ENCODE results near the gene SORL1.
"Not testable (repeated sequence)": the region's sequence is repeated elsewhere in the genome, so short reads cannot be mapped to it uniquely, and the experiment has no call there.

The SORL1 gene

DNA sequence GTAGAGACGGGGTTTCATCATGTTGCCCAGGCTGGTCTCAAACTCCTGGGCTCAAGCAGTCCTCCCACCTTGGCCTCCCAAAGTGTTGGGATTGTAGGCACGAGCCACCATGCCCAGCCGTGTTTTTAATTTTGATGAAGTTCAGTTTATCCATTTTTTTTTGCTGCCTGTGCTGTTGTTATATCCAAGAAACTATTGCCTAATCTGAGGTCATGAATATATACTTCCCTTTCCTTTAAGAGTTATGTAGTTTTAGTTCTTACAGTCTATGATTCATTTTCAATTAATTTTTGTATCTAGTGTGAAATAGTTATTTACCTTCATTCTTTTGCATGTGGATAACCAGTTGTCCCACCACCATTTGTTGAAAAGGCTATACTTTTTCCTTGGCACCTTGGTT lies 50.9 kb downstream of the SORL1 start:
- peak in 1 of 2 donors; percentile 67 for DNase-seq

DNA sequence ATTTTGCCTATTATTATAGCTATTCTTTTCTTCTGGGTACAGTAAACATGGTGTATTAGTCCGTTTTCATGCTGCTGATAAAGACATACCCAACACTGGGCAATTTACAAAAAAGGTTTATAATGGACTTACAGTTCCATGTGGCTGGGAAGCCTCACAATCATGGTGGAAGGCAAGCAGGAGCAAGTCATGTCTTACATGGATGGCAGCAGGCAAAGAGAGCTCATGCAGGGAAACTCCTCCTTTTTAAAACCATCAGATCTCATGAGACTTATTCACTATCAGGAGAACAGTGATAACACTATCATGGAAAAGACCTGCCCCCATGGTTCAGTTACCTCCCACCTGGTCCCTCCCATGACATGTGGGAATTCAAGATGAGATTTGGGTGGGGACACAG lies 54.1 kb downstream of the SORL1 start:
- DNase-seq, result not testable (repeated sequence)

DNA sequence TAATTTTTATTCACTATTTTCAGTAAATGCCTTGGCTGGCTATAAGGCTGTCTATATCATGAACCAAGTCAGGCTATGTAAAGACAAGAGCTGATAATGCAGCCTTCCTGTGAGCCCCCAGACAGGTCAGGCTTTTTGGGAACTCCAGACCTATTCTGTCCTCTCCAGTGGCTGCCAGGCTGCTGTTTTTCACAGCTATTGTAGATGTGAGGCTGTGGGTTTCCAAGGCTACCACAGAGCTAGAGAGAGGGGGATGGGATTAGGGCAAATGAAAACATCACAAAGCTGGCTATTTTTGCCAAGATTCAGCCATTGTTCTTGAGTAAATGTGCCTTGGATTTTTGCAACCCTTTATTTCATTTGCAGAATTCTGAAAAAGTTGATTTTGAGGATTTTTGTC lies 56.3 kb downstream of the SORL1 start:
- no peak for DNase-seq

DNA sequence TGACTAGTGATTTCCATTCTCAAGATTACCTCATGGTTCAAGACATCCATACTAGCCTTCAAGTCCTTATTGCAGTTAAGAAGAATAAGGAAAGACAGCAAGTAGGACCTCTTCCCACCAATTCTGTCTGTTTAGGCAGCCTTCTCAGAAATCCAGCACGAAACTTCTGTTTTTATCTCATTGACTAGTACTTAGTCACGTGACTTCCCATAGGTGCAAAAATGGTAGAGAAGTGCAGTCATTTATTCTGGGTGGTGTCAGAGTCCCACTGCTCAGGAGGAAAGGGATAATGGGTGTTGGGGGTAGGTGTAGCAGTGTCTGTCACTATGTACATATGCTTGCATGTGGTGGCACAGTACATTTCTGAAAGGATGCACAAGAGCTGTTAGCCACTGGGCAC lies 58.3 kb downstream of the SORL1 start:
- no peak for DNase-seq

DNA sequence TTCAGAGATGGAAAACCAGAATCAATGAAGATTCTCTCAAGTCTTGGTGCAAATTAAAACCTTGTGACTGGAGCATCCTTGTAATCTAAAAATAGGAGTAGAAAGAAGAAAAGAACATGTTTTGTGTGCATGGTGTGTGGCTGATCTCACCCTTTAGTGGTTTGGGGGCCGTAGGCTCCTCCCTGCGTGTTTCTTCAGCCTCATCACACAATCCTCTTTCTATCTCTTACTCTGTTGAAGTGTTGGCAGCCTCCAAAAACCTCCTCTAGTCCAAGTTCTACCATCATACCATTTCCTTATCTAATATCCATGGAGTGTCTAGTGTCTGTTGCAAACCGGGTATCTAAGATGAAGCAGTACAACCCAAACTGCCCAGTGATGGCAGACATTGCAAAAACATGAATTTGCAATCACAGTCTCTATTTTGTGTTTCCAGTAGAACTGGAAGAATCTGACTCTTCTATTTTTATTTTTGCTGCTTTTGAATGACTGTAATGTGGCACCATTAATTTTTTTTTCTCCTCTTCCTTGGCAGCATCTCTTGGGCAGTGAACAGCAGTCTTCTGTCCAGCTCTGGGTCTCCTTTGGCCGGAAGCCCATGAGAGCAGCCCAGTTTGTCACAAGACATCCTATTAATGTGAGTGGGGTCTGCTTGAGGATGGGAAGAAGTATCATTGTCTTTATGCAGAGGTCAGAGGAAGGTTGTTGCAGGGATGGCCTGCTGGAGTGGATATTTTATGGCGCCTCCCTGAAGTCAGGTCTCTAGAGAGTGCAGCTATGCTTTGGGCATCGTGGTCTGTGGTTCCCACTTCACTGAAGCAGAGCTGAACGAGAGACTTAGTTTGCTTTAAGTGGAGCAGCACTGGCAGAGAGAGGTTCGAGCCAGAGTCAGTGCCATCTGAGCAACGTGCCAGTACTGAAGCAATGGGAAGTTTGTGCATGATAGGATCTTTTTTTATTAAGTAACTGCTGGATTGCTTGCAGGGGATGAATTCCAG lies 60.7 kb downstream of the SORL1 start:
- no peak for DNase-seq

DNA sequence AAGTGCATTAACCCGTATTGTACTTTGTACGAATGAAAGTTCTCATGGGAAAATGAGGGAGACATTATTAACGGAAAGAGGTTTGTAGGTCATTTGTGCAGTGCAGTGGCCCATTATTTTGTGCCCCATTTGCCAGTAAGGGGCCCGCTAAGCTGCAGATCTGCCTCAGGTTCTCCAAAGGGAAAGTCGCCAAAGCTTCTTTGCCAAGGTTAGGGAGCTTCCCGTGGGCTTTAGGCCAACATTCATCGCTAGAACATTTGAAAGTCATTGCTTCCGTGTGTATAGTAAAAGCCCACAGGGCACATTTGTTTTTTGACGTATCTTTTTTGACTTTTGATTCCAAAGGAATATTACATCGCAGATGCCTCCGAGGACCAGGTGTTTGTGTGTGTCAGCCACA lies 61.7 kb downstream of the SORL1 start:
- DNase-seq, result no peak

DNA sequence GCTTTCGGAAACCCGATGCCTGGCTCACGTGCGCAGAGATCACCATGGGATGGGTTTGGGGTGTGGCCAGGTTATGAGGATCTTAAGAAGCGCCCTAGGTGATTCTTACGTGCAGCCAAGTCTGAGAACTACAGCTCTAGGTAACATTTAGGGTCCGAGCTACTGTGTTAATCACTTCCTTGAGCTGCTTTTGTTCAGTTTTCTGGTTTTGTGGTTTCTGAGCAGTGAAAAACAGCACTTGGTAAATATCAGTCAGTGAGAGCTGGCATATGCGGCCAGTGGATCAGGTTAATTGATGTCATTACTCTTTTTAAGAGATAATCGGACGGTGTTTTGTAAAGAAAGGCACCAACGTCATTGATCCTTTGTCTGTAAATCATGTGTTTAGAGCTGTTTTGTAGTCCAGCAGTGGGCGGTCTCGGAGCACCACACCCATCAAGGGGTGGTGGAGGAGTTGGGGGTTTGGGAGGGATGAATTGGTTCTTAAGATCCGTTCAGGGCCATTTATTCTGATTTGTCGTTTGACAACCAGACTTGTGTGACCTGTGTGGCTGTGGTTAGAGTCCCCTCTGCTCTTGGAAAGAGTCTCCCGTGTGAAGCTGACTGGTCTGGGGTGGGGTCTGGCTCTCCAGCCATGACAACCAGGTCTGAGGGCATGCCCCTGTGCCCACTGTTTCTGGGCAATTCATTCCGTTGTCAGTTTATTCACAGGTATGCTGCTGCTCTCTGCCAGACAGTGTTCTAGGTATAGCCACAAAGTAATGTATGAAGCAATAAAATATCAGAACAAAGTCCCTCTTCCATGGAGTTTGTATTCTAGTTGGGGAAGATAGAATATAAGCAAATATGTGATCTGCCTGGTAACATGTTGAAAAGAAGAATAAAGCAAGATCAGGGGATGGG lies 62.6 kb downstream of the SORL1 start:
- DNase-seq, result no peak

DNA sequence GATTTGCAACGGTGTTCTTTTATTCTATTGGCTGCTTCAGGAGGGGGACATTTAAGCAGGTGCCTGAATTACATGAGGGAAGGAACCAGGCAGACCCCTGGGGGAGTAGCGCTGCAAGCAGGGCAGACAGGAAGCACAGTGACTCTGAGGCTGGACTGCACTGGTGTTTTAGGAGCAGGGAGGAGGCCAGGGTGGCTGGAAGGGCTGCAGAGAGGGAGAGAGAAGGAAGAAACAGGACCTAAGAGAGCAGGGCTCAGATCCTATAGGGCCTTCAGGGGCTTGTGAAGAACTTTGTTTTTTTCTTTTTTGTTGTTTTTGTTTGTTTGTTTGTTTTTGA lies 63.2 kb downstream of the SORL1 start:
- no peak for DNase-seq

DNA sequence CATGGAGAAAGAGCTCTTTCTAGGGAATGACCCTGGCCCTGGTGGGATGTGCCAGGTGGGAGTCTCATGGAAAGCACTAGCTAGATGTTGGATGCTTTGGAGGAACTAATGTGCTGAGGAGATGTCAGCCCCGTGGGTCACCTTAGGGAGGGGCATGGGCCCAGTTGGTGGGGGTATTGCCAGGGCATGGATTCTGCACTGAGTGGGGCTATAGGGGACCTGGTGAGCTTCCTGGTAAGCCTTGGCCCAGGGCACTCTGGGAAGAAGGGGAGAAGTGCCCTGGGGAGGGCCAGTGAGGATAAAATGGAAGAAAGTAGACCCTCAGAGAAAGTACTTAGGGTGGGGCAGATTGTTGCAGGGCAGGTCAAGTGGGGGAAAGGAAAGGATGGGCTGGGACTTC lies 65.9 kb downstream of the SORL1 start:
- DNase-seq, result no peak

DNA sequence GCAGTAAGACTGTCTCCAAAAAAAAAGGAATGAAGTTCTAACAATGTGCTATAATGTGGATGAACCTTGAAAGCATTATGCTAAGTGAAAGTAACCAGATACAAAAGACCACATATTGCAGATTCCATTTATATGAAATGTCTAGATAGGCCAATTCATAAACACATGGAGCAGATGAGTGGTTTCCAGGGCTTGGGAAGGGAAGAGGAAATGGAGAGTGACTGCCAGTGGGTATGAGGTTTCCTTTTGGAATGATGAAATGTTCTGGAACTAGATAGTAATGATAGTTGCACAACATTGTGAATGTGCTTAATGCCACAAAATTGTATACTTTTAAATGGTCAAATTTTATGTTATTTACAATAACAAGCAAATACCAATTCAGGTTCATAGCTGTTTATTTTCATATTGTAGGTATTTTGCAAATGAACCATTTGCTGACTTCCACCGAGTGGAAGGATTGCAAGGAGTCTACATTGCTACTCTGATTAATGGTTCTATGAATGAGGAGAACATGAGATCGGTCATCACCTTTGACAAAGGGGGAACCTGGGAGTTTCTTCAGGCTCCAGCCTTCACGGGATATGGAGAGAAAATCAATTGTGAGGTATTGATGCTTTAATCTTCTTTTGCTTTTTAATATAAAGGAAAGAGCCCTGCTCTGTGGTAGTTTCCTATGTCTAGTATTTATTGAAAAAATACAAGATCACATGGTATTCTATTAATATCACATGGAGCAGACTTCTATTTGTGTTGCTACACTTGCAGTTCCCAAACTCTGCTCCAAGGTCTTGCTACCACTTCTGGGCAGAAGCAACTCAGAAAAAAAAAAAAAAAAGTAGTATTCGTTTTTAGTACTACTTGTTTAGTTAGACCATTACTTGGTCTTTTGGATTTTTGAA lies 68.4 kb downstream of the SORL1 start:
- DNase-seq, result peak; percentile 26 to 42

DNA sequence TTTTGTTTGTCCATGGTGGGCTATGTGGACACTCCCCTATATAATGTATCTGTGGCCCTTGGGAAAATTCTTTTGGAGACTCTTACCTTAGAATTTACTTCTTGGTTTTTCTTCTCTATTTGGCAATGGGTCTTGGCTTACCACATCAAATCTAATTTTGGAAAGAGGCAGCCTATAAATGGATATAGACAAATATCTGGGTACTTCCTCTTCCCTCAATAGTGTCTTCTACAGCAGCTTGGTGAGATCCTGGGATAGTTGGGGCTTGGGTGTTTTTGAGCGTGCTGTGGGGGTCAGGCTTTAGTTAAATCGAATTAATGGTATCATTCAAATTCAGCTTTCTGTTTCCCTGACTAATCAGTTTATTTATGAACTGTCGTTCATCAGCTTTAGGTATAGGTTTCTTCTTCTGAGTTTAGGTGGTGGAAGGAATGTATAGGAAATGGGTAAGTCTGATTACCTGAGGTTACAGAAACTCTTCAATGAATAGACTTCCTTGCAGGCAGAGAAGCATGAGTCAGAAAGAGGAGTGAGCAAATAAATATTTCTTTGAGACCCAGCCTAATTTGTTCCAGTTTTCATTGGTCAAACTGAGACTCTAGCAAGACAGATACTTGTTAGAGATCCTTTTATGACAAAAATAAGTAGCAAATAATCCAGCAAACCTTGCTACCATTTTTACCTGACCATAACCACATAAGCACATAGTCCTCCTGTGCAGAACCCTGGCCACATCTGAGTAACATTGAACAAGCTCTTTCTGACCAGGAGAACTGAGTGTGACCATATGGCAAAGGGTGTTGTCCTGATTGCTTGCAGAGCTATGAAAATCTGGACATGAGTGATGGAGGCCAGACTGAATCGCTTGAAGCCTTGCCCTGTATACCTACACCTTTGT lies 69.3 kb downstream of the SORL1 start:
- DNase-seq, result peak; percentile 38 to 70

DNA sequence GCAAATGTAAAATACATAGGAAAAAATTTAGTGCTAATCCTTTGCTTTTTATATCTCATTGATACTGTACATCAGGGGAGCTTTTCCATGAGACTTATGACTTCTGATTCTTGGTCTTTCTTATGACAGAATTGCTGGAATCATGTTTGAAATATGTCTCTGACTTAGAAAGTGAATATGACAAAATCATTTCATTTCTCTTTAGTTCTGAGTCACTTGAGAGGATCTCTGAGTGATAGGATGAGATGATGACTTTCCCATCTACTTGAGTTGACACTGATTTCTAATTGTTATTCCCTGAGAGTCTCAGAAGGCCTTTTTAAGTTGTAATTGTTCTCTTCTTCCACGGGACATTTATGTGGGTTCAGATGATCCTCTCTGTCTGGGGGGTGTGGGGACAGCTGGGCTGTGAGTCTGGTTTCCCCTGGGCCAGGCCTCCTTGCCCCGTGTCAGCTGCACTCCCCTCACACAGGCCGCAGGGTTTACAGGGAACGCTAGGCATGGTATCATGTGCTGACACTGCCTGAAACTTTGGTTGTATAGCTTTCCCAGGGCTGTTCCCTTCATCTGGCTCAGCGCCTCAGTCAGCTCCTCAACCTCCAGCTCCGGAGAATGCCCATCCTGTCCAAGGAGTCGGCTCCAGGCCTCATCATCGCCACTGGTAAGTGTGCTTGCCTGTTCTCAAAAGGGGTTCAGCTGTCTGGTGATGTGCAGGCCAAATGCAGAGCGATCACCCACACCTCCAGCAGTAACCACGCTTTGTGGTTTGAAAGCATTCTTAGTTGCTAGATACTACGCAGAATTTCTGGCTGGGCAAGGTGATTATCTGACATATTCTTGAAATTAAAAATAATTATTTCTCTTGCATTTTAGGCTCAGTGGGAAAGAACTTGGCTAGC lies 70.2 kb downstream of the SORL1 start:
- DNase-seq, result no peak

DNA sequence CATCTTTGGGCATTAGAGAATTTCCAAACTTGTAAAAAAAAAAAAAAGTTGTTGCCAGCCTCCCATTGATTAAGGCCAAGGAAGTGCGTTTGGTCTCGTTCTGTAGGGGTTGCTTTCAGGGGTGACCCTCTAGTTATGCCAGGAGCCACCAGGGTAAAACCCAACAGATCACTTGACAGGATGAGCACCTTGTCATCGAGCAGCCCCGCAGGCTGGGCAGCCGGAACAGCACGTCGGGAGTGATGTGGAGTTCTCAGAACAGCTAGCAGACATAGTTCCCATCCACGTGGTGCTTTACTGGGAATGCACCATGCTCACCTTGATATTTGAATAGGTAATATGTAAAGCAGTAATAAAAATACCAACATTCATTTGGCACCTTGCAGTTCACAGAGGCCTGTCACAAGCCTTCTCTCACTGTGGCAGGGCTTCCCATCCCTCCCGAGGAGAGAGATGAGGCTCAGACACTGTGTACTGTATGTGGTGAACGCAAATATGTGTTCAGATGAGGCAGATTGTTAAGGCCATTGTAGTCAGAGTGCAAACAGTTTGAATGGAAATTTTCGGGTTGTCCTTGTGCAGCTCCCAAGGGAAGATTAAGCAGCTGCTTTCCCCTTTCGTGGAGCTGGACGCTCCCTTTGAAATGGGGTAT lies 71.6 kb downstream of the SORL1 start:
- DNase-seq, result no peak

DNA sequence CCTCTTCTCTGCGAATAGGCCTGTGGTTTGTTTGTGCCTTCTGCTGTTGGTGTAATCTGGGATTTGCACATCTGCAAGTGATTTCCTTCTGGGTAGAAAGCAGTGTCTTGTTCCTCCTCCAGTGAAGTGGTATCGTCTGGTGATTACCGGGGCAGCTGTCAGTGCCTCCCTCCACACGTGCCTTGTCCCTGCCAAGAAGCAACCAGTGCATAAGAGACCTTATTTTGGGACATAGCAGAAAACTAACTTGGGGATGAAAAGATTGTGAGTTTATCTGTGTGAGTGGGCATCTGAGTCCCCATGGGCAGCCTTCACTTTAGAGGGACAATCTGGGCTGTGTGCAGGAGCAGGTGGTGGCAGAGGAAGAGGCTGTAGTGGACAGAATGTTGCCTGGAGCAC lies 72.1 kb downstream of the SORL1 start:
- peak; percentile 51 for DNase-seq

DNA sequence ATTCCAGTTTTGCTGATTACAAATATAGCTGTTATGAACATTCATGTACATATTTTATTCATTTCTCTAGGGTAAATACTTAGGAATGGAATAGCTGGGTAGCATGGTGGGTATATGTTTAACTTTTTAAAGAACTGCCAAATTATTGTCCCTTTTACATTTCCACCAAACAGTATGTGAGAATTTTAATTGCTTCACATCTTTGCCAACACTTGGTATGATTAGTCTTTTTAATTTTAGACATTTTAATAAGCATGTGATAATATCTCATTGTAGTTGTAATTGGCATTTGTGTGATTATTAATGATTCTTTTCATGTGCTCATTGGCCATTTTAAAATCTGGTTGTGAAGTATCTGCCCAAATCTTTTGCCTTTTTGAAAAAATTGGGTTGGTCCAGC lies 73.3 kb downstream of the SORL1 start:
- no peak for DNase-seq

DNA sequence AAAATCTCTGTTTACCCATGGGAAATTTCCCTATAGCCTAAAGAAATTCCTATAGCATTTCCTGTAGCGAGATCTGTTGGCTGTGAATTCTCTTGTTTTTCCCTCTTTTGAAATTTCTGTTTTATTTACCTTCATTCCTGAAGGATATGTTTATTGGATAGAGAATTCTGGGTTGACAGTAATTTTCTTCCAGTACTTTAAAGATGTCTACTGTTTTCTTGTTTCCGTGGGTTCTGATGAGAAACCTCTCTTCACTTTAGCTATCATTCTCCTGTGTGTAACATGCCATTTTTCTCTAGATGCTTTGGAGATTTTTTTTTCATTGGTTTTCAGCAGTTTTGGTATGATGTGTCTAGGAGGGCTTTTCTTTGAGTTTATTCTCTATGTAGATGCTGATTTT lies 78.1 kb downstream of the SORL1 start:
- DNase-seq, result no peak

DNA sequence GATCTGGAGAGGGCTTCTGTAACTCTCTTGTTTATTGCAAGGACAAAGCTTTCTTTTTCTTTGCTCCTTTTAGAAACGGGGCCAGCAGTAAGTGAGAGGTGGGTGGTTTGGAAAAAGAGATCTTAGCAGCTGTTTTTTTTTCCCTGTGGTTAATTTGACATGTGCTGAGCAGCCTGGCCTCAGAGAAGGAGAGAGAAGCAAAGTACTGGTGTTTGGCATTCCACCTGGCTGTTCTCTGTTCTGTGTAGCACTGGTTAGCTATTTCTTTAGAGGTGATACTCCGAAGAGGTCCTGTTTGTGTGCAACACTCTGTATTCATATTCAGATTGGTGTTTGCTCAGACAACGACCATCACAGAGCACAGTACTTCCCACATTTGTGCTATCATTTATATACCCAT lies 81.5 kb downstream of the SORL1 start:
- no peak for DNase-seq

DNA sequence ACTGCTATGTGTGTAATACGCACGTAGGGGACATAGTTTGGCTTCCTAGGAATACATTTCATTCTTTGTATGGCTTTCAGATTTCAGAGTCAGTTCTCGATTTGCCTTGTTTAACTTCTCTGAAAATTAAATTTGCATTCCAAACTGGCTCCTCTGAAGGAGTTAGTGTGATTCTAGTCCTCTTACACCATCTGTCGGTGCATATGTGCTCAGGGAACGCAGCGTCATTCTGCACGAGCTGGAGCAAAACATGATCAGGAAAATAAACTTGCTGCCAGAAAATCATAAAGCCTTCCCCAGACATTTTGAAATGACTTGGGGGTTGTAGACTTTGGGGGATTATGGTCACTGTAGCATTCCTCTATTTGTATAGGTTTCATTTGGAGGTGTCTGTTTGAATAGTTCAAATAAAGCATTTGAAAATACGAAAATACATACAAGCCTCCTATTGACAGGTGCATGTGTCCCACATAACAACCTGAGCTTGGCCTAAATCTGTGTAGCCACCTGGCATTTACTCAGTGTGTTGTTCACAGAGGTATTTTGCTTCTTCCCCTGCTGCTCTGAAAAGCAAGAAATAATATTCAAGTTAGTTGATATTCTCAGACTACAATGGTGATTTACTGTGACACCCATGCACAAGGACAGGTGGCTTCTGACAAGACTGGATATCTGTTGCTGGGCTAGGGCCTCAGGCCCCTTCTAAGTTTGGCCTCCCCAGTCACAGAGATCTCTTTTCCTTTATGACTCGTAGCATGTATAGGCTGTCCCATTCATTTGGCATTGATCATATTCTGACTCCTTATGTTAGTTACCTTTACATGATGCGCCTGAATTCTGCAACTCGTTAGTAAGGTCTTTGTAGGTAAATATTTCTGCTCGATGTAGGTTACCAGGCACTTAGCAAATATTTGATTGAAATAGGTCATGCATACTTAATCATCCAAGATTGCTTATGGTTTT lies 82.3 kb downstream of the SORL1 start:
- DNase-seq, result peak; percentile 22 to 40
